ENCODE results near the gene SLC39A11.

SLC39A11 gene

GRCh38 chr17:72597354-72598087 is 495.0 kb downstream of the SLC39A11 start:
- no peak for DNase-seq (ENCODE audit: low read depth in 3 of 3)

Data from stimulated activated CD4-positive, alpha-beta T cell treated with anti-CD3 and anti-CD28 coated beads, TNF-alpha, amount 100 ng/mL, for 48 hours (primary cell).